OCI-LY7 (cell line): Measurements from ENCODE around the gene CDK6.

Experiments
- CTCF ChIP-seq: fragments of 200-600 bp; sonication (generic); conservative IDR thresholded peaks from 2 replicates; pipeline ENCODE4 v1.5.1; 2014; ENCODE audit warnings: mild to moderate bottlenecking, antibody characterized with exemption, low read length, moderate library complexity, mixed read lengths
- EZH2phosphoT487 ChIP-seq: fragments of 200-600 bp; sonication (generic); IDR thresholded peaks from 2 replicates; pipeline ENCODE4 v1.6.1; 2018; ENCODE audit warnings: low read depth, borderline replicate concordance, mild to moderate bottlenecking, mixed run types, antibody characterized with exemption, low read length, moderate library complexity, mixed read lengths

GRCh38 chr7:92831716-92832533, 4.4 kb downstream of the CDK6 start:
- TF ChIP-seq CTCF (no peak), EZH2phosphoT487 (no peak)
